BE2C (cell line): Measurements from ENCODE around the gene KIF25.

Experiments used
- DNase-seq: peaks from one replicate; pipeline ENCODE4 v3.0.0-alpha.2; 2020
- H3K27me3 ChIP-seq: fragments of 250-450 bp; sonication (Bioruptor Pico); 2 replicates; pipeline ENCODE4 v1.5.1; 2020; ENCODE audit warnings: mild to moderate bottlenecking
- H3K36me3 ChIP-seq: fragments of 250-450 bp; sonication (Bioruptor Pico); 2 replicates; pipeline ENCODE4 v1.5.1; 2020; ENCODE audit warnings: mild to moderate bottlenecking
- H3K4me1 ChIP-seq: fragments of 250-450 bp; sonication (Bioruptor Pico); 2 replicates; pipeline ENCODE4 v1.5.1; 2020
- H3K4me3 ChIP-seq: 2 replicates; pipeline ENCODE4 v1.5.1; 2011; ENCODE audit warnings: low read depth, low read length
- H3K9me3 ChIP-seq: fragments of 250-450 bp; sonication (Bioruptor Pico); 2 replicates; pipeline ENCODE4 v1.5.1; 2020
- TF ChIP-seq, protein P1 (sequence below): IDR thresholded peaks from 2 replicates; pipeline ENCODE4 v1.5.1; 2012; ENCODE audit warnings: mild to moderate bottlenecking, low read depth, low read length

Gene KIF25

DNA sequence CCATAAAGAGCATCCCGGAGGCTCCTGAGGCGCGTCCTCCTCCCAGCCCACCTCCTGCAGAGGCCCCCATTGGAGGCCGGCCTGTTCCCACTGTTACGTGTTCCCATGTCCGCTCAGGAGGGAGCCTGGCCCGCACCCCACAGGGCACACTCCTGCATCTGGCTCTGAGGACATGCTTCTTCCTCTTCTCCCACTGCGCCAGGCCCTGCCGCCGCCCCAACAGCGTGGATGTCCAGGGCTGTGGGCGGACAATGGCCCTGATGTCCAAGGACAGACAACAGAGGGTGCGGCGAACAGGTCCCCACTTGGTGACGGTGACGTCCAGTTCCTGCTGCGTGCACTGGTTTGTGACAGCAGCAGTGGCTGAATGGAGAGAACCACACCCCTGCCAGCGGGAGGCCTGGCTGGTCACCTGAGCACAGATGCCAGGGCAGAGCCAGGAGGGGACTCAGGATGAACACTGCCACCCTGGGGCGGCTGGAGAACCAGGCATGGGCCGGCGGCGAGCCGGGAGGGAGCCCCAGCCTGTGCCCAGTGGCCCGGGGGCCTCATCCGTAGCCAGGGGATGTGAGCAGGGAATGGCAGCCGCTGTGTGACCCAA is 54.9 kb downstream of the KIF25 start:
- H3K4me3 ChIP-seq, result no peak overlapping the region
- no peak for DNase-seq
- no peaks in the 10 kb centered on the region for H3K4me1 ChIP-seq
- no peaks in the 10 kb centered on the region for H3K36me3 ChIP-seq
- H3K9me3 ChIP-seq, result no peaks in the 10 kb centered on the region
- TF ChIP-seq, protein P1, sequence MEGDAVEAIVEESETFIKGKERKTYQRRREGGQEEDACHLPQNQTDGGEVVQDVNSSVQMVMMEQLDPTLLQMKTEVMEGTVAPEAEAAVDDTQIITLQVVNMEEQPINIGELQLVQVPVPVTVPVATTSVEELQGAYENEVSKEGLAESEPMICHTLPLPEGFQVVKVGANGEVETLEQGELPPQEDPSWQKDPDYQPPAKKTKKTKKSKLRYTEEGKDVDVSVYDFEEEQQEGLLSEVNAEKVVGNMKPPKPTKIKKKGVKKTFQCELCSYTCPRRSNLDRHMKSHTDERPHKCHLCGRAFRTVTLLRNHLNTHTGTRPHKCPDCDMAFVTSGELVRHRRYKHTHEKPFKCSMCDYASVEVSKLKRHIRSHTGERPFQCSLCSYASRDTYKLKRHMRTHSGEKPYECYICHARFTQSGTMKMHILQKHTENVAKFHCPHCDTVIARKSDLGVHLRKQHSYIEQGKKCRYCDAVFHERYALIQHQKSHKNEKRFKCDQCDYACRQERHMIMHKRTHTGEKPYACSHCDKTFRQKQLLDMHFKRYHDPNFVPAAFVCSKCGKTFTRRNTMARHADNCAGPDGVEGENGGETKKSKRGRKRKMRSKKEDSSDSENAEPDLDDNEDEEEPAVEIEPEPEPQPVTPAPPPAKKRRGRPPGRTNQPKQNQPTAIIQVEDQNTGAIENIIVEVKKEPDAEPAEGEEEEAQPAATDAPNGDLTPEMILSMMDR, result no peak
- no peaks in the 10 kb centered on the region for H3K27me3 ChIP-seq

DNA sequence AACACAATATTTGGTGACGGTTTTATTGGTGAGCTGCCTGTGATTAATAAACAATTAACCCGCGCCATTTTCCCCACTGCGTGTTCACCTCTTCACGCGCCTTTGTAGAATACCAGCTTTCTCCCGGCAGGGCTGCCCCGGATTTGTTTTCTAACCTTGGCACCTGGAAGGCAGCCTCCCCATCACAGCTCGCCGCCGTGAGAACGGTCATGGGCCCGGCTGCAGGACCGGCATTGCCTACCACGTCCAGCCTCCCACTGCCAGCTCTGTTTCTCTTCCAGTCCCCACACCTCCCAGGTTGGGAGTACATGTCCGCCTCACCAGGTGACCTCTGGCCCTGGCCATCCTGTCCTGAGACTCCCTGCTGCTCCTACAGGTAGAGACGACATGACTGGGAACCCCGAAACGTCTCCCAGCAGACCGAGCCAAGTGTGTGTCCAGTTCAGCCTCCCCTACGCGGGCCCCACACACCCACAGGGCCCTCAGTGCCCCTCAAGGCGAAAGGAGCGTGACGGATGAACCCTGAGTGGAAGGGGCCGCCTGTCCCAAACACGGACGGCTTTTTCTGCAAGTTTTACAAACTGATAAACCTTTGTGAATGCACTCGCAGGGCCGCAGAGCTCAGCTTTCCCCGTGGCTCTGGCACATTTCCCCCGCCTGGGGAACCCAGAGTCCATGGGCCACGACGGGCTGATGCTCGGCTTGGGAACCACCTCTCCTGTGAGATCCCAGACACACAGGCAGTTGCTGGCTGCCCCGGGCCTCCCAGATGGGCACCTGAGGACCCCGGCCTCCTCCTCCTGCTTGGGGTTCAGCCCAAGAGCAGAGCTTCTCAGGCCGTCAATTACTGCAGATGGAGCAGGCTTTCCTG is 55.9 kb downstream of the KIF25 start:
- H3K36me3 ChIP-seq, result no peaks in the 10 kb centered on the region
- H3K9me3 ChIP-seq, result no peaks in the 10 kb centered on the region
- no peak overlapping the region for H3K4me3 ChIP-seq
- H3K4me1 ChIP-seq, result no peaks in the 10 kb centered on the region
- DNase-seq, result no peak
- TF ChIP-seq, protein P1, result no peak
- H3K27me3 ChIP-seq, result no peaks in the 10 kb centered on the region

DNA sequence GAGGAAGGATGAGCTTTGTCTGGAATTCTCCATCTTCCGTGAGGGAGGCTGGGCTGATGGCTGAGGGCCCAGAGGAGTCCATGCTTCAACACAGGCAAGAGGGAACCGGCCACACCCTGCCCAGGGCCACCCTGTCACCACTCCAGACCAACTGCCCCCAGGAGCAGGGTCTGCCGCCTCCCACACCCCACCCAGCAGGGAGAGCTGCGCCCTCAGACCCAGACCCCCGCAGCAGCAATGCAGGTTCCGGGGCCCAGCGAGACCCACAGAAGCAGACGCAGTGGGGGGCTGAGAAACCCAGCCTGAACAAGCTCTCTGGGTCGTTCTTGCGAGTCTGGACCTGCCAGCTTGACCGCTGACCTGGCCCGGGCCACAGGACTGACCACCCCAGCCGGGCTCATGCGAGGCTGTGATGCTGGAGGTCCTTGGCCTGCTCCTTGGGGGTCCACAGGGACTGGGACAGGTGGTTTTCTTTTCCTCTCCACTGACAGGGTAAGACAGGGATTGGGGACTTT is 56.5 kb downstream of the KIF25 start:
- Histone ChIP-seq H3K27me3 (no peaks in the 10 kb centered on the region), H3K4me1 (no peaks in the 10 kb centered on the region), H3K4me3 (no peak overlapping the region), H3K9me3 (no peaks in the 10 kb centered on the region), H3K36me3 (no peaks in the 10 kb centered on the region)
- TF ChIP-seq, protein P1, result no peak
- DNase-seq, result no peak

DNA sequence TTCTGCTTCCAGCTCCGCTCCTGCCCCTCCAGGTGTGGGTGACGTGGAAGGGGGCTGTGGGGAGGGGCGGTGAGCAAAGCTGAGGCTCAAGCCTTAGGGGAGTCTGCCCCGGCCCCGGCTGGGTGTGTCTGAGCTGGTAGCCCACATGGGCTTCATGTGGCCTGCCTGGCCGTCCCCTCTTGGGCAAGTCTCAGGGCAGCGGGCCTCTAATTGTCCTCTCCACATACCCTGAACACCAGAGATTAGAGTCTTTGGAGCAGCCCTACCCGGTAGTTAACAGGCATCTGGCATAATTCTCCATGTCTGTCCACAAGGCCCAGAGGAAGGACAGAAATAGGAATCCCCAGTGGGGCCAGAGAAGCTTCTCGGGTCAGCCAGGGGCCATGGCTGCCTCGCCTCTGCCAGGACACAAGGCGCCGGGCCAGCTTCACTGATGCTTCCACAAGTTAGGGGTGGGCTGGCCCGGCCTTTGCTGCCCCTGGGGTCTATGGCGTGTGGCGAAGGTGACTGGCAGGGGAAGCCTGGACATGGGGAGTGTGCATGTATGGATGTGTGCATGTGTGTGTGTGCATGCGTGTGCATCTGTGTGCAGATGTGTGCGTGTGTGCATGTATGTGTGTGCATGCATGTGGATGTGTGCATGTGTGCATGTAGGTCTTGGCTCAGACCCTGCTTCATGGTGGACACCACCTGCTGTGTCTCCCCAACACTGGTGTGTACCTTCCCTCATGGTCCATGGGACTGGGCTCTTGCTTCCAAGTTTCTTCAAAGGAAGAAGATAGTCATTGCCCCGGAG is 57.5 kb downstream of the KIF25 start:
- H3K36me3 ChIP-seq, result no peaks in the 10 kb centered on the region
- H3K4me1 ChIP-seq, result no peaks in the 10 kb centered on the region
- H3K4me3 ChIP-seq, result no peak overlapping the region
- no peaks in the 10 kb centered on the region for H3K9me3 ChIP-seq
- TF ChIP-seq, protein P1, result no peak
- no peak for DNase-seq
- no peaks in the 10 kb centered on the region for H3K27me3 ChIP-seq

DNA sequence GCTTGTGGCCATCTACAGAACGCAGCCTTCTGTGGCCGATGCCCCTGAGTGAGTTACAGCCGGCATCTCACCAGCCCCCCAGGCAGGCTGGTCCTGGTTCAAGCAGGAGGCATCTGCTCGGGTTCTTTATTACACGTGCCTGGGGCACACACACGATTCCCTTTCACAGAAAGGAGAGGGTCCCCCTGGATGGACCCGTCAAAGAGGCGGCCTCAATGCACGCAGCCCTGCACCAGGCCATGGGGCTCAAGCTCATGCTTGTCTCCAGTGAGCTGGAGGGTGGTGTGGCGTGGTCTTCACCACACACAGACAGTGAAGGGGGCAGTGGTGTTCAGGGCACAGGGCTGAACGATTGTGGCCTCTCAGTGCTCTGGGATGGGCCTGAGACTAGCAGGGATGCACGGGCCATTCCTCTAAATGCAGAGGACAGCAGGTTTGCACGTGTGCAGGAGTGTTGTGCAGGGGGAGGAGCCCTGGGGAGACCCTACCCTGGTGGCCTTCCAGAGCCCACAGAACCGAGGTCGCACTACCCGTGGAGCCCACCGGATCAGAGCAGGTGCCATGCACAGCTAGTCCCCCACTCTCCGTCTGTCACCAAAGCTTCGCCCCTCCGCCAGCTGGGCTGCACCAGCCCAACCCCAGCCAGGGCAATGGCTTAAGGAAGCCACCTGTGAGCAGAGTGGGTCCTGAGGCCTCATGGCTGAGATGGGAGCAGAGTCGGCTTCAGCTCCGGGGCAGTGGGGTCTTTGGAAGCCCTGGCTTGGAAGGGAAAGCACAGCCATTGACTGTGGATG is 58.4 kb downstream of the KIF25 start:
- TF ChIP-seq, protein P1, result no peak
- H3K36me3 ChIP-seq, result no peaks in the 10 kb centered on the region
- H3K27me3 ChIP-seq, result no peaks in the 10 kb centered on the region
- H3K9me3 ChIP-seq, result no peaks in the 10 kb centered on the region
- no peak overlapping the region for H3K4me3 ChIP-seq
- H3K4me1 ChIP-seq, result no peaks in the 10 kb centered on the region
- no peak for DNase-seq
